CD4-positive, alpha-beta memory T cell (primary cell): ENCODE measurements around the gene OR56A5. TPM values are rescaled to one million over a fixed set of nuclear protein-coding genes. Genes with fewer than 3 reads are reported as not detected.

Source experiments
- CTCF ChIA-PET: fragments of 350-600 bp; sonication (Branson Sonifier 250); formaldehyde crosslinking; loops from one replicate; lab custom pipeline; 2021; ENCODE audit warnings: inconsistent platforms; ENCODE audit not compliant: partially characterized antibody; lab: Charles Lee
- POLR2A ChIA-PET: fragments of 350-600 bp; sonication (Branson Sonifier 250); formaldehyde crosslinking; loops from one replicate; lab custom pipeline; 2021; ENCODE audit not compliant: partially characterized antibody; lab: Charles Lee
- DNase-seq, 5 donors: peaks; one replicate each; pipeline versions ENCODE4 v3.0.0 to v3.0.0-alpha.2; 2020 to 2022; ENCODE audit warnings: mixed read lengths in 1 of 5
- H3K27ac ChIP-seq: one replicate; pipeline ENCODE4 v1.7.0; 2013; ENCODE audit warnings: low read depth, low read length
- H3K27me3 ChIP-seq: 2 replicates; pipeline ENCODE4 v1.7.0; 2013; ENCODE audit warnings: mild to moderate bottlenecking, low read length, moderate library complexity; ENCODE audit not compliant: insufficient read depth
- H3K36me3 ChIP-seq: 2 replicates; pipeline ENCODE4 v1.7.0; 2013; ENCODE audit warnings: mild to moderate bottlenecking, low read length, moderate library complexity; ENCODE audit not compliant: insufficient read depth
- H3K4me1 ChIP-seq: 2 replicates; pipeline ENCODE4 v1.7.0; 2013; ENCODE audit warnings: mild to moderate bottlenecking, low read length, moderate library complexity; ENCODE audit not compliant: insufficient read depth
- H3K4me3 ChIP-seq, 2 donors: one replicate each; pipeline ENCODE4 v1.7.0; 2013; ENCODE audit warnings: low read length in 2 of 2, mild to moderate bottlenecking in 1 of 2
- H3K9me3 ChIP-seq, 2 donors: one replicate each; pipeline ENCODE4 v1.7.0; 2013; ENCODE audit warnings: low read length in 2 of 2, control low read depth in 1 of 2; ENCODE audit not compliant: control insufficient read depth in 1 of 2
- H3K27ac Mint-ChIP-seq, 7 donors: one replicate each; pipeline ENCODE4 v1.8.0; 2020 to 2021; ENCODE audit warnings: mixed read lengths in 7 of 7, mild to moderate bottlenecking in 6 of 7, inconsistent platforms in 3 of 7, moderate library complexity in 3 of 7
- H3K27me3 Mint-ChIP-seq, 2 donors: one replicate each; pipeline ENCODE4 v1.8.0; 2020 to 2021; ENCODE audit warnings: mixed read lengths in 2 of 2
- H3K36me3 Mint-ChIP-seq, 2 donors: one replicate each; pipeline ENCODE4 v1.8.0; 2020 to 2021; ENCODE audit warnings: mixed read lengths in 2 of 2, inconsistent platforms in 1 of 2, mild to moderate bottlenecking in 1 of 2
- H3K4me1 Mint-ChIP-seq, 4 donors: one replicate each; pipeline ENCODE4 v1.8.0; 2020 to 2021; ENCODE audit warnings: mixed read lengths in 4 of 4, mild to moderate bottlenecking in 1 of 4
- H3K4me3 Mint-ChIP-seq, 8 donors: one replicate each; pipeline ENCODE4 v1.8.0; 2020 to 2021; ENCODE audit warnings: mixed read lengths in 8 of 8, mild to moderate bottlenecking in 7 of 8, moderate library complexity in 6 of 8, inconsistent platforms in 3 of 8
- H3K9me3 Mint-ChIP-seq, 8 donors: one replicate each; pipeline ENCODE4 v1.8.0; 2020 to 2021; ENCODE audit warnings: mixed read lengths in 8 of 8, mild to moderate bottlenecking in 5 of 8, inconsistent platforms in 3 of 8, moderate library complexity in 1 of 8
- intact Hi-C: fragments of 100-400 bp; cut with micrococcal nuclease; formaldehyde crosslinking; loops from one replicate; pipeline ENCODE4 v1.15.1; 2023
- polyA plus RNA-seq, 2 donors: library from polyadenylated mRNA; unstranded; fragments of 300-500 nt; fragmentation: Illumina TruSeq; gene quantifications; one replicate each; pipeline ENCODE4 v1.2.3, GENCODE V29; 2021
- total RNA-seq, 2 experiments: library from RNA; stranded (reverse); gene quantifications; one replicate each; pipeline ENCODE4 v1.2.3, GENCODE V29; 2021

OR56A5 gene
- total and polyA plus RNA-seq, 4 experiments from 2014 or later: not detected

DNA sequence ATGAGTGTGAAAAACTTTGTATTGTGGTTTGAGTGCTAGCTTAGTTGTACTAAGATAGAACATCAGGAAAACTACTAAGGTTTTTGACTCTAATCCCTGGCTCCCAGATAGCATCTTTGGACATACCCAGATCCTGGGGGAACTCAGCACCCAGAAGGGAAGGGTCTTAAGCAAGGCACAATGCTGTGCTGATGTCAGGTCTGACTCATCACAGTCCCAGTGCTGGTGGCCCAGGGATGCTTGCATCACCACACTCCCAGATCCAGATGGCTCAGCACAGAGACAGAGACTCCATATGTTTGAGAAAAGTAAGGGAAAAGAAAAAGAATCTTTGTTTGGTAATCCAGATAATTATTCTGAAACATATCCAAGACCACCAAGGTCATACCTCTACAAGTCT, 44.5 kb downstream of the OR56A5 start:
- POLR2A ChIA-PET: no interaction called here
- no peaks in the 10 kb centered on the region for H3K9me3 ChIP-seq
- no peak overlapping the region for H3K4me3 Mint-ChIP-seq

DNA sequence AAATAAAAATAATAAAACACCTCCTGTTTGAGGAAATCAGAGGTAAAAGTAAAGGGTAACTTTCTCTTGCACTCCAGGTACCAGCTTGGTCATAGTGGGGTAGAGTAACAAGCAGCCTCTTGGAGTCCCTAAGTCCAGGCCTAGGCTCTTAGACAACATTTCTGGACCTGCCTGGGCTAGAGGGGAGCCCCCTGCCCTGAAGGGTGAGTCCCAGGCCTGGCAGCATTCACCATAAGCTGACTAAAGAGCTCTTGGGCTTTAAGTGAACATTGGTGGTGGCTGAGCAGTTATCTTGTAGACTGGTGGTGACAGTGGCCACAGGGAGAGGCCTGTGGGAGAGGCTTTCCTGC, 44.9 kb downstream of the OR56A5 start:
- H3K4me3 ChIP-seq: no peak overlapping the region
- Mint-ChIP-seq H3K4me1 (no peaks in the 10 kb centered on the region), H3K4me3 (no peak overlapping the region), H3K27me3 (no peaks in the 10 kb centered on the region), H3K36me3 (no peaks in the 10 kb centered on the region), H3K9me3 (peaks cover 6 to 28% (median 14%) of the 10 kb centered on the region in 8 donors), H3K27ac (no peak overlapping the region)
- ChIA-PET CTCF (no interaction called here), POLR2A (no interaction called here)
- H3K36me3 ChIP-seq: no peaks in the 10 kb centered on the region
- H3K27ac ChIP-seq: no peak overlapping the region
- DNase-seq: no peak
- H3K9me3 ChIP-seq: no peaks in the 10 kb centered on the region
- no peaks in the 10 kb centered on the region for H3K27me3 ChIP-seq
- H3K4me1 ChIP-seq: no peaks in the 10 kb centered on the region
- intact Hi-C loops: no loop called here

More for the DNA sequence above, 44.5 kb downstream of the OR56A5 start:
- Histone ChIP-seq H3K27ac (no peak overlapping the region), H3K36me3 (no peaks in the 10 kb centered on the region), H3K4me1 (no peaks in the 10 kb centered on the region), H3K4me3 (no peak overlapping the region), H3K27me3 (no peaks in the 10 kb centered on the region)
- Mint-ChIP-seq H3K27ac (no peak overlapping the region), H3K9me3 (peaks cover 5 to 29% (median 15%) of the 10 kb centered on the region in 8 donors), H3K4me1 (no peaks in the 10 kb centered on the region), H3K27me3 (no peaks in the 10 kb centered on the region), H3K36me3 (no peaks in the 10 kb centered on the region)
- CTCF ChIA-PET: no interaction called here
- intact Hi-C loops: no loop called here
- no peak for DNase-seq

DNA sequence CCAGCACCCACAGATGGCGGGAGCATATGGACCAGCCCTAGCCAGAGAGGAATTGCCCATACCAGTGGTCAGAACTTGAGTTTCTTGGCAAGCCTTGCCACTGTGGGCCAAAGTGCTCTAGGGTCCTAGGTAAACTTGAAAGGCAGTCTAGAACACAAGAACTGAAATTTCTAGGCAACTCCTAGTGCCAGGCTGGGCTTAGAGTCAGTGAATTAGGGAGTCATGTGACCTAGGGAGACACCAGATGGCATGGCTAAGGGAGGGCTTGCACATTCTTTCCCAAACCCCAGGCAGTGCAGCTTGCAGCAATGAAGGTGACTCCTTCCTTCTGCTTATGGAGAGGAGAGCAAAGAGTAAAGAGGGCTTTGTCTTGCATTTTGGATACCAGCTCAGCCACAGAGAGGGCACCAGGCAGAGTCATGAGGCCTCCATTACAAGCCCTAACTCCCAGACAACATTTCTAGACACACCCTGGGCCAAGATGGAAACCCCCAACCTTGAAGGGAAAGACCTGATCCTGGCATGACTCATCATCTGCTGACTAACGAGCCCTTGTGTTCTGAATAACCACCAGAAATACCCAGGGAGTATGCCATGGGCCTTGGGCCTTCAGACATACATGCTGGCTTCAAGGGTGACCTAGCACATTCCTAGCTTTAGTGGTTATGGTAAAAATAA, 45.4 kb downstream of the OR56A5 start:
- ChIA-PET CTCF (no interaction called here), POLR2A (no interaction called here)
- H3K4me1 Mint-ChIP-seq: no peaks in the 10 kb centered on the region
- DNase-seq: no peak
- no peaks in the 10 kb centered on the region for H3K36me3 Mint-ChIP-seq
- no peak overlapping the region for H3K27ac ChIP-seq
- H3K4me1 ChIP-seq: no peaks in the 10 kb centered on the region
- H3K9me3 Mint-ChIP-seq: peaks cover 3 to 27% (median 14%) of the 10 kb centered on the region in 8 donors
- no peak overlapping the region for H3K4me3 ChIP-seq
- H3K36me3 ChIP-seq: no peaks in the 10 kb centered on the region
- H3K27me3 ChIP-seq: no peaks in the 10 kb centered on the region
- H3K4me3 Mint-ChIP-seq: no peak overlapping the region
- no peaks in the 10 kb centered on the region for H3K9me3 ChIP-seq
- intact Hi-C loops: no loop called here
- H3K27me3 Mint-ChIP-seq: no peaks in the 10 kb centered on the region
- no peak overlapping the region for H3K27ac Mint-ChIP-seq

Other genes with a start within 250 kb of the OR56A5 start
- under 1 TPM; 0.44 to 0.61 TPM for gene OR56B1, start 232.0 kb downstream of the OR56A5 start, total RNA-seq
- under 1 TPM in 1 of 2 donors, not detected in 1; 0.20 TPM for gene OR56B1, start 232.0 kb downstream of the OR56A5 start, polyA plus RNA-seq
- 1 to 10 TPM; 1.6 to 2.2 TPM for gene OR52N4, start 214.3 kb downstream of the OR56A5 start, total RNA-seq
- gene OR52N4, start 214.3 kb downstream of the OR56A5 start, polyA plus RNA-seq: under 1 TPM; 0.50 to 0.60 TPM
- gene OR52N5, start 185.1 kb downstream of the OR56A5 start, total RNA-seq: not detected
- gene OR52N5, start 185.1 kb downstream of the OR56A5 start, polyA plus RNA-seq: not detected
- not detected for gene OR52N1, start 177.2 kb downstream of the OR56A5 start, total RNA-seq
- not detected for gene OR52N1, start 177.2 kb downstream of the OR56A5 start, polyA plus RNA-seq
- not detected for gene OR52N2, start 159.6 kb downstream of the OR56A5 start, total RNA-seq
- not detected for gene OR52N2, start 159.6 kb downstream of the OR56A5 start, polyA plus RNA-seq
- gene OR52E6, start 126.6 kb downstream of the OR56A5 start, total RNA-seq: not detected
- not detected for gene OR52E6, start 126.6 kb downstream of the OR56A5 start, polyA plus RNA-seq
- not detected for gene OR52E8, start 110.8 kb downstream of the OR56A5 start, total RNA-seq
- not detected for gene OR52E8, start 110.8 kb downstream of the OR56A5 start, polyA plus RNA-seq
- gene OR52E4, start 87.9 kb downstream of the OR56A5 start, total RNA-seq: not detected
- gene OR52E4, start 87.9 kb downstream of the OR56A5 start, polyA plus RNA-seq: not detected
- not detected for gene OR52E5, start 75.3 kb downstream of the OR56A5 start, total RNA-seq
- gene OR52E5, start 75.3 kb downstream of the OR56A5 start, polyA plus RNA-seq: not detected
- not detected for gene OR56A3, start 26.2 kb downstream of the OR56A5 start, total RNA-seq
- gene OR56A3, start 26.2 kb downstream of the OR56A5 start, polyA plus RNA-seq: not detected
- not detected for gene OR52L1, start 18.5 kb upstream of the OR56A5 start, total RNA-seq
- gene OR52L1, start 18.5 kb upstream of the OR56A5 start, polyA plus RNA-seq: not detected
- not detected for gene OR56A4, start 38.5 kb upstream of the OR56A5 start, total RNA-seq
- not detected for gene OR56A4, start 38.5 kb upstream of the OR56A5 start, polyA plus RNA-seq
- gene OR56A1, start 62.3 kb upstream of the OR56A5 start, total RNA-seq: not detected
- gene OR56A1, start 62.3 kb upstream of the OR56A5 start, polyA plus RNA-seq: not detected
- not detected for gene OR56B4, start 139.2 kb upstream of the OR56A5 start, total RNA-seq
- not detected for gene OR56B4, start 139.2 kb upstream of the OR56A5 start, polyA plus RNA-seq
- gene OR52B2, start 201.8 kb upstream of the OR56A5 start, total RNA-seq: not detected
- not detected for gene OR52B2, start 201.8 kb upstream of the OR56A5 start, polyA plus RNA-seq
- not detected for gene OR52W1, start 230.7 kb upstream of the OR56A5 start, total RNA-seq
- not detected for gene OR52W1, start 230.7 kb upstream of the OR56A5 start, polyA plus RNA-seq
- not detected for gene C11orf42, start 237.1 kb upstream of the OR56A5 start, total RNA-seq
- gene C11orf42, start 237.1 kb upstream of the OR56A5 start, polyA plus RNA-seq: not detected